PFSK-1 (cell line): ENCODE measurements around the gene CRADD.

ENCODE experiments used
- FOXP2 ChIP-seq: optimal IDR thresholded peaks from 2 replicates; pipeline ENCODE3; 2011; ENCODE audit warnings: borderline replicate concordance, control low read depth, inconsistent platforms; ENCODE audit not compliant: insufficient read depth; ENCODE audit errors: extremely low read length, extremely low read depth
- POLR2AphosphoS5 ChIP-seq: IDR thresholded peaks from 2 replicates; pipeline ENCODE4 v1.6.1; 2012; ENCODE audit warnings: low read depth, mild to moderate bottlenecking, control low read depth, low read length, moderate library complexity
- REST ChIP-seq, 2 experiments: IDR thresholded peaks; 2 replicates each; pipeline versions ENCODE4 v1.6.1 to v1.8.0; 2011 to 2012; ENCODE audit warnings: low read depth in 2 of 2, low read length in 2 of 2, control low read depth in 1 of 2, inconsistent platforms in 1 of 2, mild to moderate bottlenecking in 1 of 2, moderate library complexity in 1 of 2; ENCODE audit not compliant: insufficient read depth in 1 of 2
- SIN3A ChIP-seq: IDR thresholded peaks from 2 replicates; pipeline ENCODE4 v1.6.1; 2012; ENCODE audit warnings: mild to moderate bottlenecking, low read length, moderate library complexity, borderline replicate concordance; ENCODE audit not compliant: insufficient read depth
- TAF1 ChIP-seq: IDR thresholded peaks from 2 replicates; pipeline ENCODE4 v1.6.1; 2012; ENCODE audit warnings: low read length, control low read depth, borderline replicate concordance; ENCODE audit not compliant: insufficient read depth

Gene CRADD

GRCh38 chr12:93698307-93699092 lies 21.3 kb downstream of the CRADD start:
- no peak for TF ChIP-seq FOXP2
- TF ChIP-seq REST (IDR thresholded peaks at IDR 0.05; ENCODE audit: insufficient read depth in 1 of 2, low read depth in 2 of 2, low read length in 2 of 2), result no peak
- TF ChIP-seq TAF1, result no peak
- no peak for TF ChIP-seq POLR2AphosphoS5
- TF ChIP-seq SIN3A, result no peak

GRCh38 chr12:93699271-93700145 lies 22.3 kb downstream of the CRADD start:
- no peak for TF ChIP-seq SIN3A
- no peak for TF ChIP-seq POLR2AphosphoS5
- no peak for TF ChIP-seq REST (IDR thresholded peaks at IDR 0.05; ENCODE audit: insufficient read depth in 1 of 2, low read depth in 2 of 2, low read length in 2 of 2)
- no peak for TF ChIP-seq TAF1
- no peak for TF ChIP-seq FOXP2

- TF ChIP-seq REST (IDR thresholded peaks at IDR 0.05; ENCODE audit: insufficient read depth in 1 of 2, low read depth in 2 of 2, low read length in 2 of 2) (no peak), FOXP2 (no peak), TAF1 (no peak), SIN3A (no peak), POLR2AphosphoS5 (no peak)
Observed at GRCh38 chr12:93702707-93703315, 25.6 kb downstream of the CRADD start.

GRCh38 chr12:93704122-93704521 lies 26.9 kb downstream of the CRADD start:
- TF ChIP-seq SIN3A, result no peak
- TF ChIP-seq REST (IDR thresholded peaks at IDR 0.05; ENCODE audit: insufficient read depth in 1 of 2, low read depth in 2 of 2, low read length in 2 of 2), result no peak
- no peak for TF ChIP-seq FOXP2
- no peak for TF ChIP-seq POLR2AphosphoS5
- TF ChIP-seq TAF1, result no peak
